ENCODE results near the gene PARVG. TPM values are rescaled to one million over a fixed set of nuclear protein-coding genes. Genes with fewer than 3 reads are reported as not detected.

The PARVG gene
- polyA plus RNA-seq, 1 donor (not counting 4 experiments of a cell fraction or from before 2014, with no cell fraction given), result not detected

DNA sequence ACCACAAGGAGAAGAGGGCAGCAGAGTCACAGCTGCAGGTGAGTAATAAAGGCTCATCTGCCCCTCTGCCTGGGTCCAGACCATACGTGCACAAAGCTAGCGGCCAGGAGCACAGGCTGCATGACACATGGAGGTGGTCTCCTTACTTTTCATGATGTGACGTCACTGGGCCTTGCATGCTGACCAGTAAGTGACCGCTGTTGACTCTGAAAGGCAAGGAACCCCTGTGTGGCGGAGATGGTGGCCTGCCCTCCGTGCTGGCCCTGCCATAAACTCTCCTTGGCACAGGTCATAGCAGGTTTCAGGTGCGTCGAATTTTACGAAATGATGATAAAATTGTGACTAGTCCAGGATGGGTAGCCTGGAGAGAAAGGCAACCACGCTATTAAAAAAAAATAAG lies 7.6 kb upstream of the PARVG start:
- no peaks in the 10 kb centered on the region for H3K36me3 ChIP-seq (ENCODE audit: control insufficient read depth in 2 of 2, extremely low read depth in 1 of 2, insufficient read depth in 2 of 2, low read length in 2 of 2)
- no peak for FAIRE-seq
- dilution Hi-C loops (cut with MboI; ENCODE audit: extremely low pct_ligation_motif_present, low sequenced_read_pairs), result no loop called here

DNA sequence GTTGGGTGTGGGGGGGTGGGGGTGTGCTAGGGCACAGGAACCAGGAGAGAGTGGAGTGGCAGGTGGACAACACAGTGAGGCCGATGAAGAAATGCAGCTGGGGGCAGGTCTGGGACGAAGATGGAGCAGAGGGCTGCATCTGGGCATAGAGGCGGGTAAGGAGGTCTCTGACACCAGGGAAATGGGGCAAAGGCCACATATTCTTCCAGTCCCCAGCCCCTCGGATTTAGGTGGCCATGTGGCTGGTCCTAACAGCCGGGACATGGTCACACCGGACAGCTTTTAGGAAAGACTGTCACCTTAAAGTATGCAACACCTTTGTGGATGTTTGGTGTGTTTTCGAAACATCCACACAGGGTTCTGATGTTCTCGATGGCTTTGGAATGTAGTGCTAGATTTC lies 5.0 kb upstream of the PARVG start:
- Histone ChIP-seq H3K9ac (ENCODE audit: control insufficient read depth, extremely low read depth, insufficient read depth, low read length) (no peak overlapping the region), H3K9me3 (ENCODE audit: control insufficient read depth, low read depth, low read length) (no peaks in the 10 kb centered on the region), H3K4me3 (ENCODE audit: control insufficient read depth in 2 of 3, extremely low read depth in 1 of 3, insufficient read depth in 2 of 3, low read depth in 1 of 3, low read length in 3 of 3) (no peak overlapping the region), H4K20me1 (ENCODE audit: control insufficient read depth, extremely low read depth, insufficient read depth, low read length) (no peaks in the 10 kb centered on the region), H2AFZ (ENCODE audit: control insufficient read depth, low read length) (no peak overlapping the region), H3K27me3 (ENCODE audit: control insufficient read depth, extremely low read depth, insufficient read depth, low read length) (peaks cover 16% of the 10 kb centered on the region), H3K4me2 (ENCODE audit: control insufficient read depth, extremely low read depth, insufficient read depth, low read depth, low read length) (no peak overlapping the region), H3K36me3 (ENCODE audit: control insufficient read depth in 2 of 2, extremely low read depth in 1 of 2, insufficient read depth in 2 of 2, low read length in 2 of 2) (no peaks in the 10 kb centered on the region), H3K79me2 (ENCODE audit: control insufficient read depth, insufficient read depth, low read length) (no peaks in the 10 kb centered on the region), H3K27ac (ENCODE audit: control insufficient read depth, insufficient read depth, low read length) (no peak overlapping the region), H3K4me1 (ENCODE audit: control insufficient read depth, extremely low read depth, insufficient read depth, low read length) (no peaks in the 10 kb centered on the region), H3K9me1 (ENCODE audit: control insufficient read depth, extremely low read depth, insufficient read depth, low read length) (no peaks in the 10 kb centered on the region)
- dilution Hi-C loops (cut with MboI; ENCODE audit: extremely low pct_ligation_motif_present, low sequenced_read_pairs), result no loop called here
- no peak for DNase-seq (ENCODE audit: low read depth, low spot score)
- TF ChIP-seq, protein P1, sequence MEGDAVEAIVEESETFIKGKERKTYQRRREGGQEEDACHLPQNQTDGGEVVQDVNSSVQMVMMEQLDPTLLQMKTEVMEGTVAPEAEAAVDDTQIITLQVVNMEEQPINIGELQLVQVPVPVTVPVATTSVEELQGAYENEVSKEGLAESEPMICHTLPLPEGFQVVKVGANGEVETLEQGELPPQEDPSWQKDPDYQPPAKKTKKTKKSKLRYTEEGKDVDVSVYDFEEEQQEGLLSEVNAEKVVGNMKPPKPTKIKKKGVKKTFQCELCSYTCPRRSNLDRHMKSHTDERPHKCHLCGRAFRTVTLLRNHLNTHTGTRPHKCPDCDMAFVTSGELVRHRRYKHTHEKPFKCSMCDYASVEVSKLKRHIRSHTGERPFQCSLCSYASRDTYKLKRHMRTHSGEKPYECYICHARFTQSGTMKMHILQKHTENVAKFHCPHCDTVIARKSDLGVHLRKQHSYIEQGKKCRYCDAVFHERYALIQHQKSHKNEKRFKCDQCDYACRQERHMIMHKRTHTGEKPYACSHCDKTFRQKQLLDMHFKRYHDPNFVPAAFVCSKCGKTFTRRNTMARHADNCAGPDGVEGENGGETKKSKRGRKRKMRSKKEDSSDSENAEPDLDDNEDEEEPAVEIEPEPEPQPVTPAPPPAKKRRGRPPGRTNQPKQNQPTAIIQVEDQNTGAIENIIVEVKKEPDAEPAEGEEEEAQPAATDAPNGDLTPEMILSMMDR (optimal IDR thresholded peaks at IDR 0.05 in 1 of 3, IDR thresholded peaks at IDR 0.05 in 1 of 3, conservative IDR thresholded peaks at IDR 0.05 in 1 of 3; ENCODE audit: extremely low read depth in 1 of 3, insufficient read depth in 2 of 3, low read length in 3 of 3), result no peak
- TF ChIP-seq EZH2 (IDR thresholded peaks at IDR 0.05; ENCODE audit: low read length), result no peak
- FAIRE-seq, result no peak

More for the DNA sequence above, 7.6 kb upstream of the PARVG start:
- H3K4me3 ChIP-seq (ENCODE audit: control insufficient read depth in 2 of 3, extremely low read depth in 1 of 3, insufficient read depth in 2 of 3, low read depth in 1 of 3, low read length in 3 of 3), result no peak overlapping the region
- H2AFZ ChIP-seq (ENCODE audit: control insufficient read depth, low read length), result no peak overlapping the region
- H3K4me2 ChIP-seq (ENCODE audit: control insufficient read depth, extremely low read depth, insufficient read depth, low read depth, low read length), result no peak overlapping the region
- no peaks in the 10 kb centered on the region for H3K9me1 ChIP-seq (ENCODE audit: control insufficient read depth, extremely low read depth, insufficient read depth, low read length)
- no peak for DNase-seq (ENCODE audit: low read depth, low spot score)
- no peak overlapping the region for H3K27ac ChIP-seq (ENCODE audit: control insufficient read depth, insufficient read depth, low read length)
- no peaks in the 10 kb centered on the region for H3K4me1 ChIP-seq (ENCODE audit: control insufficient read depth, extremely low read depth, insufficient read depth, low read length)
- TF ChIP-seq EZH2 (IDR thresholded peaks at IDR 0.05; ENCODE audit: low read length), result no peak
- TF ChIP-seq, protein P1 (optimal IDR thresholded peaks at IDR 0.05 in 1 of 3, IDR thresholded peaks at IDR 0.05 in 1 of 3, conservative IDR thresholded peaks at IDR 0.05 in 1 of 3; ENCODE audit: extremely low read depth in 1 of 3, insufficient read depth in 2 of 3, low read length in 3 of 3), result no peak
- H3K9me3 ChIP-seq (ENCODE audit: control insufficient read depth, low read depth, low read length), result no peaks in the 10 kb centered on the region
- H4K20me1 ChIP-seq (ENCODE audit: control insufficient read depth, extremely low read depth, insufficient read depth, low read length), result no peaks in the 10 kb centered on the region
- H3K27me3 ChIP-seq (ENCODE audit: control insufficient read depth, extremely low read depth, insufficient read depth, low read length), result peaks cover 11% of the 10 kb centered on the region
- no peaks in the 10 kb centered on the region for H3K79me2 ChIP-seq (ENCODE audit: control insufficient read depth, insufficient read depth, low read length)
- H3K9ac ChIP-seq (ENCODE audit: control insufficient read depth, extremely low read depth, insufficient read depth, low read length), result no peak overlapping the region

All from keratinocyte (primary cell).